NCI-H1694 (cell line): ENCODE measurements around the gene CTNND2.
"Not testable (repeated sequence)": the region's sequence is repeated elsewhere in the genome, so short reads cannot be mapped to it uniquely, and the experiment has no call there.

Experiments used
- DNase-seq: peaks from one replicate; lab custom pipeline; 2025; lab: John Stamatoyannopoulos, UW

CTNND2 gene

DNA sequence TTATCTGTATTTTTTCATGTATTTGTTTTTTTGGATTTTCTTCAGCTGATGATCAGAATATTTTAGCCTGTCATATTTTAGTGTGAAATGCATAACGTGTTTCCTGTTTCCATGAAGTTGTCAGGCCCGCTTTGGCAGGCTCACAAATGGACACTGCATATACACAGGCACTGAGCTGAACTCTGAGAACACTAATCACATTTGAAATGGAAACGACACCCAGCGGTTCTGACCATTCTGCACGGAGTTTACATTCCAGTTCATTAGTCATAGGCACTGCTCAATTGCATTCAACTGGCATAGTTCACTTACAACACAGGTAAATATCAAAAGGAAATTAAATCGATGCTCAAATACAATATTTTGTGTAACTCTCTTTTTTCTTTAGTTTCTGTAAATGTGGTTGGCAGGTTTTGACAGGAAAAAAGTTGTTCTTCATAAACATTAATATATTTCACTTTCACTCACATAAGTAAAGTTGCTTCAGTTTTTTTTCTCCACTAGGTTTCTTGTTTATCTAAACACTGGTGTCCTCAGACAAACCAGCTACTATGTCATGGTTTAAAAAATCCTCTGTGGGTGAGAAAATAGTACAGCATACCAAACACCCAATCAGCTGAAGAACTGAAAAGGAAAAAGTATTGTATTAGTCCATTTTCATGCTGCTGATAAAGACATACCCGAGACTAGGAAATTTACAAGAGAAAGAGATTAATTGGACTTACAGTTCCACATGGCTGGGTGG is 584.2 kb downstream of the CTNND2 start:
- no peak for DNase-seq

DNA sequence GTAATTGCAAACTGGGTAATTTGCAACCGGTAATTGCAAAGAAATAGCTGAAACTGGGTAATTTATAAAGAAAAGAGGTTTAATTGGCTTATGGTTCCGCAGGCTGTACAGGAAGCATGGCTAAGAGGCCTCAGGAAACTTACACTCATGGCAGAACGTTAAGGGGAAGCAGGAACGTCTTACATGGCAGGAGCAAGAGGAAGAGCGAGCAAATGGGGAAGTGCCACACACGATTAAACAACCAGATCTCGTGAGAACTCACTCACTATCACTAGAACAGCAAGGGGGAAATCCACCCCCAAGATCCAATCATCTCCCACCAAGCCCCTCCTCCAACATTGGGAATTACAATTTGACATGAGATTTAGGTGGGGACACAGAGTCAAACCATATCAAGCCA is 590.6 kb downstream of the CTNND2 start:
- DNase-seq, result not testable (repeated sequence)

DNA sequence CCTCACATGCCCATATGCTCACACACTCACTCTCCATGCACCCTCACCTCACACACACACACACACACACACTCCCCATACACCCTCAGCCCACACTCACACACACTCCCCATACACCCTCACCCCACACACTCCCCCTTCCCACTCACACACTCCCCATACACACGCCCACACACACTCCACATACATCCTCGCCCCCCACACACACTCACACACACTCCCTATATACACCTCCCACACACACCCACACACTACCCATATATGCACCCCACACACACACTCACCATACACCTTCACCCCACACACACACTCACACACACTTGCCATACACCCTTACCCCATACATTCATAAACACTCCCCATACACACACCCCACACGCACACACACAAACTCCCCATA is 592.5 kb downstream of the CTNND2 start:
- no peak for DNase-seq

DNA sequence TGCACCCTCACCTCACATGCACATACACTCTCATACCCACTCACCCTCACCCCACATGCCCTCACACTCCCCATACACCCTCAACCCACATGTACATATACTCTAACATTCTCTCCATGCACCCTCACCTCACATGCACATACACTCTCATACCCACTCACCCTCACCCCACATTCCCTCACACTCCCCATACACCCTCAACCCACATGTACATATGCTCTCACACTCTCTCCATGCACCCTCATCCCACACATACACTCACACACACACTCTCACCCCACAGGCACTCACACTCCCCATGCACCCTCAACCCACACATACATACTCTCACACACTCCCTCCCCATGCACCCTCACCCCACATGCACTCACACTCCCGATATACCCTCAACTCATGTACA is 593.0 kb downstream of the CTNND2 start:
- no peak for DNase-seq

DNA sequence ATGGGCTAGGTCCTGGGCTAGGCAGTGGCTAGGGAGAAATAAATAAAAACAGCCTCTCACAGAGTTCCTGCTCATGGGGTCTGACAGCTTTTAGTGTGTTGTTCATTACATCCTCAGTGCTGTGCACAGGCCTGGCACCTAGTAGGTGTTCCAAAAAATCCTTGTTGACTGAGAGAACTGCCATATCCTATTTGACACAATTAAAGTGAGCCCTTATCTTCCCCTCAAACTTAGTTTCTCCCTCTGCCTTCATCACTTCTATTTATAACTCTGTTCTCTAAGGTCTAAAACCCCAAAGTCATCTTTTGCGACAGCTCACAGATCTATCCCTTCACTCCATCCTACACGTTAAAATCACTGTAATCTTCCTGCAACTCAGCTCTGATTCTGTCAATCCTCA is 594.1 kb downstream of the CTNND2 start:
- DNase-seq, result no peak

DNA sequence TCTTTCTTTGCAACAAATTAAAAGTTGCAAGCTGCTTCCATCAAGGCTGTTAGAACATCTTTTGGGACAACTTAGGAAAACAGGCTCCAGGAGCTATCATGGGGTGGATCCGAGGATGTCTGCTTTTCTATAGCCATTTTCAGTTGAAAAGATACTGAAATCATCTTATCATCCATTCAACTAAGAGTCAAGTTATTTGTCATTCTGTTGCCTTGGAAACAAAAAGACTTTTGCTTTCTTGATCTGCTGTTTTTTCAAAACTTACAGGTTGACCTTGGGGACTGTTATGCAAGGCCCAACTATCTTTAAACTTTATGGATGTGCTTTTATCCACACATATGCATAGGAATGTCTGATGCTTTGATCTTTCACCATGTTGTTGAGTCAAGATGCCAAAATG is 597.9 kb downstream of the CTNND2 start:
- no peak for DNase-seq

DNA sequence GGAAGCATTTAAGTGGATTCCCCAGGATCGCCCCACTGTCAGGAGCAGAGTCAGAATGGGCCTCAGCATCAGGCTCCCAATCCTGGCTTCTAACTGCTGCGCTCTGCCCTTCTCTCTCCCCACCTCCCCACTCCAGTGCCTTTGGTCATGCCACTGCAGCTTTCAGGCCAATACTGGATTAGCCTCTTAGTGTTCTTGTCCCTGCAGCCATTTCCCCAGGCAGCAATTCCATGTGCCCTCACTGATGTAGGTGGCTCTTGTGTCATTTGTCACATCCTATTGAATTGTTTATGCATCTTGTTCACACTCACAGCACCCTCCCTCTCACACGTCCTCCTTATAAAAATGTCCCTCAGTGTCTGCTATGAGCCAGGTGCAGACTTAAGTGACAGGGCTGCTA is 599.0 kb downstream of the CTNND2 start:
- DNase-seq, result no peak

DNA sequence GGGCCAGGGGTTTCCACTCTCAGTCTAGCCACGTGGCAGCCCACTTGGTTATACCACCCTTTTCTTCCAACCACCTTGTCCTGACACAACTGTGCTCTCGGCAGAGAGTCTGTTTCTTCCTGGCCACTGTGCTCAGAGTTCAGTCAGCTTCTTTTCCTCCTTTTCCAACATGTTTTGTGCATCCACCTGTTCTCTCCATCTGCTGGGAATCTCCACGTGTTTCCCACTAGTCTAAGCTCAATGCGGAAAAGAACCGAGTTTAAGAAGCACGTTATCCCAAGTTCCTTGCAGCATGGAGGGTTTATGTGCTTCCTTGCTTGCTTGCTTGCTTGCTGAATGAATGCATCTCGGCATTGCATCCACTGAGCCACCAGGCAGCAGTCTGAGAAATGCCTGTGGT is 599.6 kb downstream of the CTNND2 start:
- no peak for DNase-seq

DNA sequence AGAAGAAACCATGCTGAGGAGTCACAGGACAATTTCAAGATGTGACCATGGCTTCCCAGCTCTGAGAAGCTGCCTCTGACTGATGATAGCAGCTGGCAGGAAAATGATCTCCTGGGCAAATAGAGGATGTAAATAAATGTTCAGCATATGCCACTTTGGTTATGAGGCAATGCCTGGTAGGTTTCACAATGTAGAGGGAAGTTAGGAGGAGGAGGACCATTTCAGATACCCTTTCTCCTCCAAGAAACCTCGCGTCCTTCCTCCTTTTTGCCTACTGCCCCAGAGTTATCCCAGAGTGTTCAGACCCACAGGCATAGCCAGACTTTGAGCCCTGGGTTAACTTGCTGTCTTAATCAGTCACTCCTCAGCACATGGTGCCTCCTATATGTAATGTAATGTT is 601.6 kb downstream of the CTNND2 start:
- DNase-seq, result no peak

DNA sequence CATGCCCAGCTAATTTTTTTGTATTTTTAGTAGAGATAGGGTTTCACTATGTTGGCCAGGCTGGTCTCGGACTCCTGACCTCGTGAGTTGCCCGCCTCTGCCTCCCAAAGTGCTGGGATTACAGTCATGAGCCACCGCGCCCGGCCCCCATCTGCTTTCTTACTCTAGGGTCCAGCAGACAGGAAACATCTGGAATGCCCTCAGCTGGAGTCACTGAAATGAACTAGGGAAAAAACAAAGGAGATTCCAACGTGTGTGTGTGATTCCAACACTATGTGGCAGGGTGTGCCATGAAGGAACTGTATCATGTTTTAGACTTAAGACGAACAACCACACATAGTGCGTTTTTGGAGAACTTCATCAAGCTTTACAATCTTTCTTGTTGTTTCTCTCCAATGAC is 603.1 kb downstream of the CTNND2 start:
- no peak for DNase-seq

DNA sequence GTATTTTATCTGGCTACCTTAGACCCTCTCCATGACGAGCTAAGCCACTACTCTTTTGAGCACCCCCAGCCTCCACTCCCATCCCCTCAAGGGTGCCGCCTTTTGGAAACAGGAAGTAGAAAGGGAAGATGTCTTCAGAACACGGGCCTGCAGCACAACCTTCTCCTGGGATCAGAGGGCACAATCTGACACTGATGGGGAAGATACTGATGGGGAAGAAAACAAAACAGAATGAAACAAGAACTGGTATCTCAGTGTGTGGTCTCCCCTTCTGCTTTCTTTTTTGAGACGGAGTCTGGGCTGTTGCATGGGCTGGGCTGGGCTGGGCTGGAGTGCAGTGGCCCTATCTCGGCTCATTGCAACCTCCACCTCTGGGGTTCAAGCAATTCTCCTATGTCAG is 603.5 kb downstream of the CTNND2 start:
- no peak for DNase-seq

DNA sequence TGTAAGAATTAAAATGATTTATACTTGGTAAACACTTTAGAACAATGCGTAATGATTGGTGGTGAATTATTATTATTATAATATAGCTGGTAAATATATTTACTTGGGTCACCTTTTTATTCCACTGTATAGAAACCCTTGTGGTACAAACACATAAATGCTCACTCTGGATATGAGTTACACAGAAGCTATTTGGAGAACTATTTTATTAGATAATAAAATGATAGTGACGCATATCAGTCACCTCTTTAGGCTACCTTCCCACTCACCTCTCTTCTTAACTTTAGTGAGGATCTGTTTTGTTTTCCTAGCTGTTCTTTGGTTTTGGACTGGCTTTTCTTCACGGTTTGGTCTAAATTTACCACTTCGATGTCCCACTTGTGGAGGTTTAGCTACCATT is 605.4 kb downstream of the CTNND2 start:
- no peak for DNase-seq

DNA sequence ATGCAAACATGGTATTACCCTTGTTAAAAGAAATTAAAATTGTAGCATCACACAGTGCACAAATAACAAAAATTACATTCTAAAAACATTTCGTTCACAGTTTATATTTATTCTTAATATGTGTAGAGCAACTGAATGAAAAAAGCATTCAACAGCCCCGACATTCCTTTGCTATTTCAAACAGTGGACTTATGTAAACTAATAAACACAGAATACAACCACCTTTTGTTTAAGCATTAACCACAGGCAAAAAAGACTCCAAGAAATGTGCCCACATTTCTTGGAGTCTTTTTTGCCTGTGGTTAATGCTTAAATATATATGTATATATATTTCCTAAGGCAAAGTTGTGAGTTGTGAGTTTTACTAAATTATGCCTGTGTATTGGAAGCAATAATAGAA is 610.7 kb downstream of the CTNND2 start:
- DNase-seq, result no peak

DNA sequence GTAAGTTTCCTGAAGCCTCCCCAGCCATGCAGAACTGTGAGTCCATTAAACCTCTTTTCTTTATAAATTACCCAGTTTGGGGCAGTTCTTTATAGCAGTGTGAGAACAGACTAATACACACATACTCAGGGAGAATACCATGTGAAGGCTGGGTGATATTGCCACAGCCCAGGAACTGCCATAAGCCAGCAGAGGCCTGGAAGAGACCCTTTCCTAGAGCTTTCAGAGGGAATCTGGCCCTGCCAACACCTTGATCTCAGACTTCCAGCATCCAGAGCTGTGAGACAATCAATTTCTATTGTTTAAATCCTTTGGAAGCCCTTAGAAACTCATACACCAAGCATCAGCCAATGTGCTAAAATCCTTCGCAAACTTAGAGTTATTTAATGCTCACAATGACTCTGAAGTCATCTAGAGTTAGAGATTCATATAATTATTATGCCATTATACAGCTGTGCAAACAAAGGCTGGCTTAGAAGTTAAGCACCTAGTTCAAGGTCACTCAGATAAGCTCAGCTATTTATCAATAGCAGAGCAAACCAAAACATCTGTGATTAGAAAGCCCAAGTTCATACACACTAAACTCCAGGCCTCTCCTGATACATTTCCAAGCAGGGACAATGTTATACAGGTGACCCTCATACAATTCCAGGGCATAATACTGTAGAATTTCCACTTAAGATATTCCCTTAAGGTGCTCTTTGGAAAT is 611.4 kb downstream of the CTNND2 start:
- DNase-seq, result no peak

DNA sequence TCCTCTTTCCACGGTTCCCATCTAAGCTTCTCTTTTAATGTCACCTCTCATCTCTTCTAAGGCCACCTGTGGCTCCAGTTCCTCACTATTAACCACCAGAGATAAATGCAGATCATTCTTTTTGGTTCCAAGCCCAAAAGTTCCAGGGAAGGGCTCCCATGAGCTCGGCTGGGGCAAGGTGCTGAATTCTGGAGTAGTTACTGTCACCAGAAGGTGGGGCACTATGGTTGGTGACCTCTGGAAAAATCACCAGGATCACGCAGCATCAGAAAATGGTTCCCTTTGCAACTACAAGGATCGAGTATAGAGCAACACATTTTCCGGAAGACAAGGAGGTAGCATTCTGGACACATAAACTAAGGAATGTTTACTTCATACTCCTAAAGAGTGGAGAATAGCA is 614.5 kb downstream of the CTNND2 start:
- no peak for DNase-seq

DNA sequence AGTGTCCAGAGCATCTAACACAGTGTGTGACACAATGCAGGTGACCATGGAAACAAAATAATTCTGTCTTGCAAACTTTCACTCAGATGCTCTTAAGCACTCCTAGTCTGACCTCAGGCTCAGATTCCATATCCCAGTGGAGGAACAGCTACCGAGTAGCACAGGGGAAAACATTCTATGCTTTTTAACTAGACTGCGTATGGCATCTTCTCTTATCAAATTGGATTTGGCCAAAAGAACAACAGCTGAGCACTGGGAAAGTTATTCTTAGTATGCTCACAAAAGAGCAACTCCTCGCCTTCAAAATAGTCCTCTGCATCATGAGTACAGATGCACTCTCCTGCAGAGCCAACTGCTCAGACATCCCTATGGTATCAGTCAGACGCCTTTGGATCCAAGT is 615.0 kb downstream of the CTNND2 start:
- no peak for DNase-seq

DNA sequence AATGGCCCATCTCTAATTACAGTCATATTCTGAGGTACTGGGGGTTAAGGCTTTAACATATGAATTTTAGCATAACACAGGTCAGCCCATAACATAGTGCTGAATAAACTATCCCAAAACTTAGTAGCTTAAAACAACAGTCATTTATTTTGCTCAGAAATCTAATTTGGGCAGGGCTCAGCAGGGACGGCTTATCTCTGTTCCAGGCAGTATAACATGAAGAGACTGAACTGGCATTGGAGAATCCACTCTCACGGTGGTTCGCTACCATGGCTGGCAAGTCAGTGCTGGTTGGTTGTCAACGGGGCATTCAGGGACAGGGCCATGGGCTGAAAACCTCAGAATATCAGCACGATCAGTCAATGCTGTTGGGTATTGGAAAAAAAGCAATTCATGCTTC is 622.4 kb downstream of the CTNND2 start:
- DNase-seq, result no peak

DNA sequence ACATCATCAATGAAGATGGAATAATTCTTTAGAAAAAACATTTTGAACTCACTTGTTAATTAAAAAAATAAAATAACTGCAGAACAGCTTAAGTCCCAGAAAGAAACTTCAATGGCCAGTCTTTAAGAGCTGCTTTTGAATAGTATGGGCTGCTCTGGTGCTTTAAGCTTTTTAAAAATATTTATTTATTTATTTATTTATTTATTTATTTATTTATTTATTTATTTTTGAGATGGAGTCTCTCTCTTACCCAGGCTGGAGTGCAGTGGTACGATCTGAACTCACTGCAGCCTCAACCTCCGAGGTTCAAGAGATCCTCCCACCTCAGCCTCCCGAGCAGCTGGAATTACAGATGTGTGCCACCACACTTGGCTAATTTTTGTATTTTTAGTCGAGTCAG is 626.9 kb downstream of the CTNND2 start:
- DNase-seq, result no peak

DNA sequence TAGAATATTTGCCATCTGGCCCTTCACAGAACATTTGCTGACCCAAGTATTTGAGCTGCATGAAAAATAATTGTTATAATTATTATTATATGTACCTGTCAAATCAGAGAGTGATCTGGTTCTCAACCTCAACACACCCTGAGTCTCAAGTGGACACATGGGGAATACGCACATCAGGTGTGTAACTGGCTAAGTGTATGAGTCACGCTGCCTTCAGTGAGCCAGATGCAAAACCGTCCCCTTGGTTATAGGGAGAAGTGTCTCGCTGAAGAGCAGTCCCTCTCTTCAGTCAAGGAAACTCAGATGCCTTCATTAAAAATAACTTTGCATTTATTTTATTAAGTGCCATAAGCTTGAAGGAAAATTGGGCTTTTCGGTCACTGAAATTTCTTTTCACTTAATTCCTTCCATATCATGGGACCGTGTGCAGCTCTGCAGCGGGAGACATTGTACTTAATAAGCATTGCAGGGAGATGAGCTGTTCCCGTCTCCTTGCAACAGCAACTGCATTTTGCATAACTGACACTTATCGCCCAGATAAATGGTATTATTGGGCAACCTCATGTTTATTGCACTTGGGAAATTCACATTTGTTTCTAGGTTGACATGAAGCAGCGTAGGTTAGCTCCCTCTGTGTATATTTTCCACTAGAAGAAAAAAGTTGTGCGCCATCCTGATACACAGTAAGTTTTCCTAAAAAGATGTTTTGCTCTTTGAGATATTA is 630.9 kb downstream of the CTNND2 start:
- DNase-seq, result no peak

DNA sequence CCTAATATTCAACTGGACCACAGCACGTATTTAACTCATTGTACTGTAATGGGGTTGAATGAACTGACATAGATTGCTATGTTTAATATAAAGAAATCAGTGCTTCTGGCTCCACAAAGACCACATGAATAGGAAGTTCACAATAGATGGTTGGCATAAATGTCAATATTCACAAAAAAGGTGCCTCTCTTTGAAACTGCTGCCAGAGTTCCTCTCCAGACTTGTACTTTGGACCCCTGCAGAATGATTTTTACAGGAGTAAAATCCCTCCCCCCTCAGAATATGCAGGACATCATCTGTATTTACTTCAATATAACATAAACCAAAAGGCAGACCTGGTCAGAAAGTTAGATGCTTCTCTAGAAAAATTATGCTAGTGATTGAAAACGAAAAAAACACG is 634.7 kb downstream of the CTNND2 start:
- no peak for DNase-seq

DNA sequence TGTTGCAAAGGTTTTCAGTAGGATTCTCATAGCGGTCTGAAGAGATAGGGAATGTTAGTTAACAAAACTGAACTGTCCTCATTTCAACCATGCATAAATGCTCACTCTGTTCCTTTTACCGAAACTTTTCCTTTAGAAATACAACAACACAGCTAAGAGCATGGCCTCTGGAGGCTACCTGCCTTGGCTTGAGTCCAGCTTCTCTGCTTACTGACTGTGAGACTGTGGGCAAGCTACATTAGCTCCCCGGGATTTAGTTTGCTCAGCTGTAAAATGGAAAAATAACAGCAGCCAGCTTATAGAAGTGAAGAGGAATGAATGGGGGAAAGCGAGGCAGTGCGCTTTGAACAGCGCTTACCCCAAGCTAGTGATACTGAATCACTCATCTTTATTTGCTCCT is 635.4 kb downstream of the CTNND2 start:
- DNase-seq, result no peak

DNA sequence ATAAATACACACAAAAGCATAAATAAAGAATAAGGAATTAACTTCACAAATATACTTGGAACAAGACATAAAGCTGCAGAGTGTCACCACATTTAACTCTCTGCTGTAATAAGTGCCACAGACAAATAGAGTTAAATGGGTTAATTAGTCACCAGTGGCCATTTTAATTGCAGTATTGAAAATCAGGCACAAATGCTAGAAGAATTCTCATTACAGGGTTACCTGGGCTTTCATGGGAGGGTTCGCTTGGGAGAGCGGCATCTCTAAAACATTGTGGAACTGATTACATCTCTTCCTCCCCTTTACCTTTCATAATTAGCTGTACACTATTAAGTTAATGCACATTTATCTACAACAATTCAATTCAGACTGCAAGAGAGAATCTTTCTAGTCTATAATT is 637.9 kb downstream of the CTNND2 start:
- no peak for DNase-seq

DNA sequence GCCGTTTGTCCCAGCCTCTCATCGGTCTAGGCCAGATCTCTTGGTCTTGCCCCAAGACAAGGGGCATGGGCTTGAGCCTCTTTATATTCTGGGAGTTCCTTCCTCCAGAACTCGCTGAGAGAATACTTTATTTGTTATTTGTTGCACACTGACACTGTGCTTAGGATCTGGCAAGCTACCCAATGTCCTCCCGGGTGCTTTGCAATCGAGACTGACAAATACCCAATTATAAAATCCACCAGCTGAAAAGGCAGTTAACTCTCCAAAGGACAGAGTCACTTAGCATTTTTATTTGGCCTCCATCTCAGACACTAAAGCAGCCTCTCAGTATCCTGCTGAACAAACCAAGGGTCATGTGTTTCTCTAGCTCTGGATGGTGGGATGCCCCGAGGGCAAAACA is 643.0 kb downstream of the CTNND2 start:
- no peak for DNase-seq
